Left renal cortex interstitium (tissue), 4 donors: ENCODE results near the gene PKD1L1. TPM values are rescaled to one million over a fixed set of nuclear protein-coding genes. Genes with fewer than 3 reads are reported as not detected.

ENCODE experiments used
- DNase-seq, 4 donors: peaks; one replicate each; pipeline ENCODE4 v3.0.0-alpha.2; 2013; ENCODE audit warnings: low read depth in 4 of 4, low spot score in 2 of 4, missing footprints in 1 of 4
- polyA plus RNA-seq, 4 donors: library from polyadenylated mRNA; unstranded; fragments of 120-200 nt; gene quantifications; one replicate each; pipeline ENCODE4 v1.2.1, GENCODE V29; 2013; ENCODE audit not compliant: insufficient read length in 4 of 4

The PKD1L1 gene
- polyA plus RNA-seq, 4 donors, result 0.14 to 0.27 (median 0.21) TPM

- no peak for DNase-seq
Measured at GRCh38 chr7:47906883-47907282, 41.4 kb downstream of the PKD1L1 start.

- DNase-seq, result no peak
Measured at GRCh38 chr7:47905076-47905920, 43.0 kb downstream of the PKD1L1 start.

- no peak for DNase-seq
Measured at GRCh38 chr7:47902013-47902412, 46.3 kb downstream of the PKD1L1 start.

GRCh38 chr7:47901542-47901941 lies 46.7 kb downstream of the PKD1L1 start:
- no peak for DNase-seq

GRCh38 chr7:47897831-47898230 lies 50.4 kb downstream of the PKD1L1 start:
- DNase-seq, result no peak

- no peak for DNase-seq
Measured at GRCh38 chr7:47896809-47897423, 51.4 kb downstream of the PKD1L1 start.

- no peak for DNase-seq
Measured at GRCh38 chr7:47895026-47895425, 53.2 kb downstream of the PKD1L1 start.

- DNase-seq, result no peak
Measured at GRCh38 chr7:47893721-47894365, 54.4 kb downstream of the PKD1L1 start.

- no peak for DNase-seq
Measured at GRCh38 chr7:47893238-47893637, 55.0 kb downstream of the PKD1L1 start.

- no peak for DNase-seq
Measured at GRCh38 chr7:47890606-47891005, 57.7 kb downstream of the PKD1L1 start.

- no peak for DNase-seq
Measured at GRCh38 chr7:47890125-47890524, 58.1 kb downstream of the PKD1L1 start.

GRCh38 chr7:47889723-47890122 lies 58.5 kb downstream of the PKD1L1 start:
- DNase-seq, result no peak

GRCh38 chr7:47888371-47889265 lies 59.6 kb downstream of the PKD1L1 start:
- DNase-seq, result no peak

GRCh38 chr7:47887016-47887640 lies 61.1 kb downstream of the PKD1L1 start:
- DNase-seq, result no peak

GRCh38 chr7:47885987-47886811 lies 62.1 kb downstream of the PKD1L1 start:
- no peak for DNase-seq

- no peak for DNase-seq
Measured at GRCh38 chr7:47885309-47885986, 62.8 kb downstream of the PKD1L1 start.

- DNase-seq, result no peak
Measured at GRCh38 chr7:47884675-47885074, 63.6 kb downstream of the PKD1L1 start.

- no peak for DNase-seq
Measured at GRCh38 chr7:47882635-47883034, 65.6 kb downstream of the PKD1L1 start.

GRCh38 chr7:47881256-47881655 lies 67.0 kb downstream of the PKD1L1 start:
- no peak for DNase-seq
